H1 (cell line): ENCODE measurements around the gene RPTOR.

ENCODE experiments used
- CBX8 ChIP-seq: fragments of 300-800, 300-1000 bp; sonication (generic); IDR thresholded peaks from 2 replicates; pipeline ENCODE4 v1.7.1; 2016; ENCODE audit warnings: low read depth, low read length, borderline replicate concordance
- TF ChIP-seq, protein P1 (sequence below), 3 experiments: IDR thresholded peaks; 1 replicate in 2 of 3; 2 replicates in 1 of 3; pipeline versions ENCODE4 v1.5.1 to v1.6.1; 2011; ENCODE audit warnings: low read length in 3 of 3, mild to moderate bottlenecking in 3 of 3, inconsistent platforms in 2 of 3, low read depth in 1 of 3, moderate library complexity in 1 of 3; ENCODE audit not compliant: insufficient read depth in 1 of 3; ENCODE audit errors: control extremely low read depth in 1 of 3

DNA sequence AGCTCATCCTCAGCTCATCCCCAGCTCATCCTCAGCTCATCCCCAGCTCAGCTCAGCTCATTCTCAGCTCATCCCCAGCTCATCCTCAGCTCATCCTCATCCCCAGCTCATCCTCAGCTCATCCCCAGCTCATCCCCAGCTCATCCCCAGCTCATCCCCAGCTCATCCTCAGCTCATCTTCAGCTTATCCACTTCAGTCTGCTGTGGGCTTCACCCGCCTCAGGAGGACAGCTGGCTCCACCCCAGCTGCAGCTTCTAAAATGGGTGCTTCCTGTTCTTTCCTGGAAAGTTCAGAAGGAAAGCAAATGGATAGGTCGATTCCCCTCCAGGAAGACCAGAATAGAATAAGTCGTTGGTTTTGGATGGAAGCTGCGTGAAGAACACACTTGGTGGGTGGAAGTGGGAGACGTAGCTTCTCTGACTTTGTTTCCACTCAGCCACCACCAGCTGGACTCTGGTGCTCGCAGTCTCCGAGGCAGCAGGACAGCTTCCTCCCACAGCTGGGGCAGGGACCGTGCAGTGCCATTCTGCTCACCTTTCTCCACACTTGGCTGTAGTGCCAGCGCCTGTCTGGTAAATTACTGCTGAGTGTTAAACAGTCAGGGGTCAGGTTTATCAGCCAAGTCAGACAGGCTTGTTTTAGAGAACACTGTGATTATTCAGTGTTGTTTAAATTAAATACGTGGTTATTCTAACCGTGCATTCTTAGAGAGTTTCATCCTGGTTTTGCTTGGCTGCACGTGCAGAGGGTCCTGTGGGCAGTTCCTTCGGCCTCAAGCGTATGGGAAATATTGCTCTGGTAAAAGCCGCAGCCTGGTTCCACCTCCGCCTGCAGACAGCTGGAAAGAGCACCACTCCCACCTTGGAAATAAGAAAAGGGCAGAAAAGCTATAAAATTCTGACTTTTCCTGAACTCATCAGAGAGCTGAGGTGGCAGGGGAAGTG, 386.0 kb downstream of the RPTOR start:
- TF ChIP-seq, protein P1, sequence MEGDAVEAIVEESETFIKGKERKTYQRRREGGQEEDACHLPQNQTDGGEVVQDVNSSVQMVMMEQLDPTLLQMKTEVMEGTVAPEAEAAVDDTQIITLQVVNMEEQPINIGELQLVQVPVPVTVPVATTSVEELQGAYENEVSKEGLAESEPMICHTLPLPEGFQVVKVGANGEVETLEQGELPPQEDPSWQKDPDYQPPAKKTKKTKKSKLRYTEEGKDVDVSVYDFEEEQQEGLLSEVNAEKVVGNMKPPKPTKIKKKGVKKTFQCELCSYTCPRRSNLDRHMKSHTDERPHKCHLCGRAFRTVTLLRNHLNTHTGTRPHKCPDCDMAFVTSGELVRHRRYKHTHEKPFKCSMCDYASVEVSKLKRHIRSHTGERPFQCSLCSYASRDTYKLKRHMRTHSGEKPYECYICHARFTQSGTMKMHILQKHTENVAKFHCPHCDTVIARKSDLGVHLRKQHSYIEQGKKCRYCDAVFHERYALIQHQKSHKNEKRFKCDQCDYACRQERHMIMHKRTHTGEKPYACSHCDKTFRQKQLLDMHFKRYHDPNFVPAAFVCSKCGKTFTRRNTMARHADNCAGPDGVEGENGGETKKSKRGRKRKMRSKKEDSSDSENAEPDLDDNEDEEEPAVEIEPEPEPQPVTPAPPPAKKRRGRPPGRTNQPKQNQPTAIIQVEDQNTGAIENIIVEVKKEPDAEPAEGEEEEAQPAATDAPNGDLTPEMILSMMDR (IDR thresholded peaks at IDR 0.05; ENCODE audit: control extremely low read depth in 1 of 3, insufficient read depth in 1 of 3, low read depth in 1 of 3, low read length in 3 of 3), result no peak
- TF ChIP-seq CBX8, result no peak
